Glomerular visceral epithelial cell (primary cell): ENCODE measurements around the gene CDR2L.
"Not testable (repeated sequence)": the region's sequence is repeated elsewhere in the genome, so short reads cannot be mapped to it uniquely, and the experiment has no call there.

Experiments used
- DNase-seq: peaks from one replicate; pipeline ENCODE4 v3.0.0-alpha.2; 2016; ENCODE audit errors: extremely low spot score

The CDR2L gene

GRCh38 chr17:75009139-75009724 is 21.8 kb downstream of the CDR2L start:
- DNase-seq = no peak

- peak; percentile 60 for DNase-seq
Measured at GRCh38 chr17:75010683-75011400, 23.4 kb downstream of the CDR2L start.

GRCh38 chr17:75011401-75012095 is 24.1 kb downstream of the CDR2L start:
- no peak for DNase-seq

GRCh38 chr17:75012096-75012345 is 24.6 kb downstream of the CDR2L start:
- no peak for DNase-seq

DNA sequence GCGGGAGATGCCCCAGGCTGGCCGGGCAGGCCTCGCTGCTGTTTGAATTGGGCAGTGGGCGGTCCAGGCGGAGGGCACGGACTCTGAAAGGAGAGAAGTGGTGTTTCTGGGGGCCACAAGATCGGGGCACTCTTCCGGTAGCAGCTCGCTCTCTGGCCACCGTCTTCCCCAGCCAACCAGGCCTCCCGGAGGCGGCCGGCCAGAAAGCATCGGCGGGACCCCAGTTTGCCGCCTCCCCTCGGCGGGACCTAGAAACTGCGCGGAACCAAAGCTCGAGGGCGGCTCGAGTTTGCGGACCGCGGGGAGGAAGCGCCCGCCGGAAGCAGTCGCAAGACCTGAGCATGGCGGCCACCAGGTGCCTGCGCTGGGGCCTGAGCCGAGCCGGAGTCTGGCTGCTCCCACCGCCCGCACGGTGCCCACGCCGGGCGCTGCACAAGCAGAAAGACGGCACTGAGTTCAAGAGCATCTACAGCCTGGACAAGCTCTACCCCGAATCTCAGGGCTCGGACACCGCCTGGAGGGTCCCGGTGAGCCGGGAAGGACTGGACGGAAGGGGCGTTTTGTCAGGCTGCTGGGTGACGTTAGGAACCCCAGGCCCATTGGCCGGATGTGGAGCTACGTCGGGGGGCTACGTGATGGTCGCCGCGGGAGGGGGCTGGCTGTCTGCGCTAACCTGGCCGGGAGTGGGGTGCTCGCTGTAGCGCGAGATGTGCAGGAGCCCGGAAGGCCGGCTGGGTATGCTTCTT is 25.1 kb downstream of the CDR2L start, which contains the start of gene MRPL58:
Gene MRPL58, plus strand, starts transcription at position 325 of the 746 bp plus-strand sequence. Its CDS starts 17 bp downstream, at position 342.
- peak; percentile 93 for DNase-seq

DNA sequence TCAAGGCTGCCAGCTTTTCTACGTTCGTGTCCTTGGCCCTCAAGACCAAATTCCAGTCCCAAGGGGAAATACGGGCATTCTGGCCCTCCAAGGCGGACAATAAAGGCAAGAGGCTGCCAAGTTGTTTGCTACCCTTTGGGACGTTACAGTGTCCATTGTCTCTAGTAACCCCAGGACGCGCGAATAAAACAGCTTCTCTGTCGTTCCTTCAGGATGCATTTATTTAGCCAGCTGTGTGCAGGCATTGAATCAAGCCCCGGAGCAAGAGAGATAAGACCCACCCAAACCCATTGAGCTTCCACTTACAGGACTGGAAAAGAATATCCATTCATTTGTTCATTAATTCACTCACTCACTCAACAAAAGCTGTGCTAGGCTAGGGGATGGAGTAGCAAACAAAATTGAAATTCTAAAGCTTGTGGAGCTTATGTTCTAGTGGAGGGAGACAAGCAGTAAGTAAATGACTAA is 25.7 kb downstream of the CDR2L start:
- no peak for DNase-seq

DNA sequence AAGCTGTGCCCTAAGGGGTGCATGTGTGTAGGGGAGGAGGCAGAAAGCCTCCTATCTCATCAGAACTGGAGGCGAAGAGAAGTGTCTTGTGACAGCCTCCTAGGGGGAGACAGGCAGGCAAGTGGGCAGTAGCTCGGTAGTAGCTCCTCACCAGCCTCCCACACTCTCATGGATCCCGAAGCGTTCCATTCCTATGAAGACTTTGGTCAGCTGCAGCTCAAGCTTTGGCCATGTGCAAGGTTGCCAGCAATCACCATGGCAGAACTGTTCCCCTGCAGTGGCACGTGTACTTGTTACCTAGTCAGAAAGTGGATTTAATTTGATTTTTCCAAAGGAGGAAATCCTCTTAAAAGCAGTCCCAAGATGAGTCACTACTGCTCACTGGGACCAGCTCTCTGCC is 31.7 kb downstream of the CDR2L start:
- DNase-seq = no peak

- DNase-seq = no peak
Measured at GRCh38 chr17:75019710-75020109, 32.3 kb downstream of the CDR2L start.

DNA sequence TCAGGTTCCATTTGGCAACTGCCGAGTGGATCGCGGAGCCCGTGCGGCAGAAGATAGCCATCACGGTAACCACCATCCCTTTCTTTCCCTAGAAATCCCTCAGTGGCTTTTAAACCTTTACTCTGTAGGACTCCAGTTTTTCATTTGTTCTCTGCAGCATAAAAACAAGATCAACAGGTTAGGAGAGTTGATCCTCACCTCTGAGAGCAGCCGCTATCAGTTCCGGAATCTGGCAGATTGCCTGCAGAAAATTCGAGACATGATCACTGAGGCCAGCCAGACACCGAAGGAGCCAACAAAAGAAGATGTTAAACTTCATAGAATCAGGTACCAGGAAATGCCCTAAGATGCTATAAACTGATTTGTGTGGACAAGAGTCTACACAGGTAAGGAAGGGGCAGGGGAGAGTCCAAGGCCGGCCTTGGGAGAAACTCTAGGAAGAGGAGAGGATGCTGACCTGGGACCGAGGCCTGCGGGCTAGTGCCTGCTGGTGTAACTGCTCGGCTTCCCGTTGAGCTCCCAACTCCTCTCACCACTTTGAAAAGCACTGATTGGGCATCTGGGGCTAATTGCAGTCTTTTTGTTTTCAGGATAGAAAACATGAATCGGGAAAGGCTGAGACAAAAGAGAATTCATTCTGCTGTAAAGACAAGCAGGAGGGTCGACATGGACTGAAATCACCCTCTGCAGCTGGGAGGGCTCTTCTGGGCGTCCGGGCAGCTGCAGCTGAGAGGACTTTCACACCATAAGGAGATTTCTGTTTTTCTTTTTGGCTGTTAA is 33.1 kb downstream of the CDR2L start:
- DNase-seq = no peak

GRCh38 chr17:75024686-75025397 is 37.4 kb downstream of the CDR2L start:
- no peak for DNase-seq

- not testable (repeated sequence) for DNase-seq
Measured at GRCh38 chr17:75025398-75025734, 37.9 kb downstream of the CDR2L start.

DNA sequence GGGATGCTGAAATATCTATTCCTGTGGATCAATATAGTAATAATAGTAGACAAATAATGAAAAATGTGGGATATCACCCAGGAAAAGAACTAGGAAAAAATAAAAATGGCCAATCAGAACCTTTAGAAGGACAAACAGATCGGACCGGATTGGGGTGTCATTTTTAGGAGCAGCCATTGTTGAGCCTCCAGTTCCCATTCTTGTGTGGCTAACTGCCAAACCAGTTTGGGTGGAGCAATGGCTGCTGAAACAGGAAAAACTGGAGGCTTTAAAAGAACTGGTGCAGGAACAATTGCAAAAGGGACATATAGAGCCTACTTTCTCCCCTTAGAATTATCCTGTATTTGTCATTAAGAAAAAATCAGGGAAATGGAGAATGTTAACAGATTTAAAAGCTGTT is 39.2 kb downstream of the CDR2L start:
- DNase-seq = not testable (repeated sequence)

- no peak for DNase-seq
Measured at GRCh38 chr17:75030161-75030560, 42.7 kb downstream of the CDR2L start.

- DNase-seq = peak; percentile 70
Measured at GRCh38 chr17:75031972-75032719, 44.7 kb downstream of the CDR2L start.

- DNase-seq = peak; percentile 22
Measured at GRCh38 chr17:75032720-75033280, 45.4 kb downstream of the CDR2L start.

GRCh38 chr17:75033346-75034235 is 46.2 kb downstream of the CDR2L start:
- DNase-seq = peak; percentile 96

DNA sequence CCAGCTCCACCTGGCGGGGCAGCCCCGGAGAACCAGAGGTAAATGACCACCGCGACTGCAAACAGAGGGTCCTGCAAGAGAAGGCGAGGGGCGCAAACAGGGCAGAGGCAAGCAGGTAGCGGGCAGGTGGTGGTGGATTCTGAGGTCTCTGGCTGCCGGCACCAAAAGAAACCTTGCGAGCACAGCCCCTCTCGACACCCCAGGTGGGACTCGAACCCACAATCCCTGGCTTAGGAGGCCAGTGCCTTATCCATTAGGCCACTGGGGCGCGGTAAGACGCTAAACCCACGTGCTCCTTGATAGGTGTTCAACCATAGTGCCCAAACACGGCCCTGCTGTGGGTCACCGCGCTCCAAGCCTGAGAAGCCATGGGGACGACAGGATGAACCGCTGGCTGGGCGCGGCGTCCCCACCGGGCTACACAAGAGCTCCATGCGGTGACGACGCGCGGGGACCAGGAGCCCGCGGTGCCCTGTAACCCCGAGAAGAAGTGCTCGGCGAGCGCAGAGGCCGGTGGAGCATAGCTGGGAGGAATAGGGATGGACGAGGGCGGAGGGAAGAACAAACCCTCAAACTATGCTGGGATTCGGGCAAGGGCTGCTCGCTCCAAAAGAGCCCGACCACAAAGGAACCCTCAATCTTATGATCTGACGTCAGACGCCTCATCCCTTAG is 46.9 kb downstream of the CDR2L start:
- peak; percentile 93 for DNase-seq

GRCh38 chr17:75036643-75037268 is 49.3 kb downstream of the CDR2L start:
- DNase-seq = no peak
